Measurements from ENCODE around the gene EPHA3.

The EPHA3 gene

DNA sequence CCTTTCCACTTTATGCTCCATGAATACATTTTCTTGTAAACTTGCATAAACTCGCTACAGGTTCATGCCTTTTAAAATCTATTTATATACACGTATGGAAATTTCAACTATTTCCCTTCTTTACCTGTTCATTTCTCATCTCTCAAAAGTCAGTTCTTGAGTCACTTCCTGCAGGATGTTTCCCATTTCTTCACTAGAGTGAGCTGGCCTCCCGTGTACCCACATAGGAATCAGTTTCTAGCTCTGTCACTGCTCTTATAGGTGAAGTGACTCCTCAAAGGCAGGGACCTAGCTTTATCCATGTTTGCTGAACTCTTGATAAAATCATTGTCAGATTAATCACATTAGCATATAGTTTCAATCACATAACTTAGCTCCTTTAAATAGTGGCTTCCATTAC, 259.7 kb downstream of the EPHA3 start:
- Mint-ChIP-seq H3K36me3 (no peaks in the 10 kb centered on the region), H3K4me1 (ENCODE audit: low read depth) (no peaks in the 10 kb centered on the region), H3K9me3 (ENCODE audit: low read depth) (peaks cover 5% of the 10 kb centered on the region), H3K4me3 (no peak overlapping the region), H3K27me3 (no peaks in the 10 kb centered on the region), H3K27ac (no peak overlapping the region)

- no peaks in the 10 kb centered on the region for H3K4me1 Mint-ChIP-seq (ENCODE audit: low read depth)
- no peaks in the 10 kb centered on the region for H3K27me3 Mint-ChIP-seq
- peaks cover 8% of the 10 kb centered on the region for H3K9me3 Mint-ChIP-seq (ENCODE audit: low read depth)
- no peak overlapping the region for H3K27ac Mint-ChIP-seq
- no peak overlapping the region for H3K4me3 Mint-ChIP-seq
- H3K36me3 Mint-ChIP-seq, result no peaks in the 10 kb centered on the region
Observed at GRCh38 chr3:89368846-89369245, 261.4 kb downstream of the EPHA3 start.

DNA sequence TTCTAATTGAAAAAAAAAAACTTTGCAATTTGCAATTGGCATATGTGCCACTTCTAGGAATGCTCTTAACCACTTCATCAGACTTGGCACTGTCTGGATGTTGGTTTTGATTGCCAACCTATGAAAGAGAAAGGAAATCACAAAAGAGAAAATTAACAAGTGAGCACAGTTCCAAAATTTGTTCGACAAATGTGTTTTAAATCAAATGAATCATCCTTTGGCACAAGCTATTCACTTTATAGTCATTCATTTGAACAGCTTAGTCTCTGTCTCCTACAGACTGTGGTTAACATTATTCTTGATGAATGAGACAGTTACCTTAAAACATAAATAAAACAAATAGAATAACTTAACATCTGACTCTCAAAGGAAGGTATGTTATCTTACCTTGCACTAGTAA, 265.0 kb downstream of the EPHA3 start:
- Mint-ChIP-seq H3K9me3 (ENCODE audit: low read depth) (peaks cover 18% of the 10 kb centered on the region), H3K27ac (no peak overlapping the region), H3K4me1 (ENCODE audit: low read depth) (no peaks in the 10 kb centered on the region), H3K4me3 (no peak overlapping the region), H3K27me3 (no peaks in the 10 kb centered on the region), H3K36me3 (no peaks in the 10 kb centered on the region)

GRCh38 chr3:89373434-89373833, 266.0 kb downstream of the EPHA3 start:
- no peak overlapping the region for H3K4me3 Mint-ChIP-seq
- peaks cover 14% of the 10 kb centered on the region for H3K9me3 Mint-ChIP-seq (ENCODE audit: low read depth)
- H3K27me3 Mint-ChIP-seq, result no peaks in the 10 kb centered on the region
- H3K27ac Mint-ChIP-seq, result no peak overlapping the region
- no peaks in the 10 kb centered on the region for H3K4me1 Mint-ChIP-seq (ENCODE audit: low read depth)
- no peaks in the 10 kb centered on the region for H3K36me3 Mint-ChIP-seq

- Mint-ChIP-seq H3K27ac (no peak overlapping the region), H3K4me3 (no peak overlapping the region), H3K9me3 (ENCODE audit: low read depth) (peaks cover 14% of the 10 kb centered on the region), H3K4me1 (ENCODE audit: low read depth) (no peaks in the 10 kb centered on the region), H3K36me3 (no peaks in the 10 kb centered on the region), H3K27me3 (no peaks in the 10 kb centered on the region)
Observed at GRCh38 chr3:89375451-89375850, 268.0 kb downstream of the EPHA3 start.

DNA sequence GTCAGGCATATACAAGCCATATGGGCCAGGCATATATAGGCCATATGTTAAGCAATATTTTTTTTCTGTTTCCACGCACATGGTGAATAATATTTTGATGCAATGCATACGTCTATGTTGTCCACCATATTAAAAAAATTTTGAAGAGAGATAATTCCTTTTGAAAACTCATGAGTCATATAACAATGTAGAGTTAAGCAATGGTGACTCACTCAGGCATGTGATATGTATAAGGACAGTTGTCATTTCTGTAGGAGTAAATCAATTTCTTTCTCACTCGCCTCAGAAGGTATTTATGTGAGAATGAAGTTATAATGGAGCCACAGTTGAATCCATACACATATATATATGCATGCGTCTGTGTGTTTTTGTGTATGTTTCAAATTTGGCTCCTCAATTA, 272.6 kb downstream of the EPHA3 start:
- Mint-ChIP-seq H3K9me3 (ENCODE audit: low read depth) (peaks cover 9% of the 10 kb centered on the region), H3K27ac (no peak overlapping the region), H3K27me3 (no peaks in the 10 kb centered on the region), H3K4me1 (ENCODE audit: low read depth) (no peaks in the 10 kb centered on the region), H3K4me3 (no peak overlapping the region), H3K36me3 (no peaks in the 10 kb centered on the region)

- Mint-ChIP-seq H3K9me3 (ENCODE audit: low read depth) (peaks cover 20% of the 10 kb centered on the region), H3K36me3 (no peaks in the 10 kb centered on the region), H3K4me1 (ENCODE audit: low read depth) (no peaks in the 10 kb centered on the region), H3K4me3 (no peak overlapping the region), H3K27ac (no peak overlapping the region), H3K27me3 (no peaks in the 10 kb centered on the region)
Observed at GRCh38 chr3:89392991-89393390, 285.6 kb downstream of the EPHA3 start.

DNA sequence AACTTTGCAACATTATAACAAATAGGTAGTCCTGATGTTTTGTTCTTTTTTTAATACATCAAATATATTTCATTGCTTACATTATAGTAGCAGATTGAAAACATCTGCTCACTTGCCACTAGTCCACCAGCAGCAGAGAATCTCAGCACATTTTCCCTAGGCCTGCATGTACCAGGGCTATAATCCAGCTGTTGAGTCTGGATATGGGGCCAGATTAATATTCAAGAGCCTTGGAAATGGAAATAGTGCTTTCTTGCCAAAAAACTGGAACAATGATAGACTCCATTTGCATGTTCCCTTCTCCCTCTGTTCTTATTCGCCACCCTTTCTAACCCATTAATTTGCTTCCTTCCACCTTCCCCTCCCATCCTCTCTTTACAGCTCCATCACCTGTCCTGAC, 288.0 kb downstream of the EPHA3 start:
- Mint-ChIP-seq H3K27ac (no peak overlapping the region), H3K27me3 (no peaks in the 10 kb centered on the region), H3K9me3 (ENCODE audit: low read depth) (peaks cover 11% of the 10 kb centered on the region), H3K4me3 (no peak overlapping the region), H3K4me1 (ENCODE audit: low read depth) (no peaks in the 10 kb centered on the region), H3K36me3 (no peaks in the 10 kb centered on the region)

DNA sequence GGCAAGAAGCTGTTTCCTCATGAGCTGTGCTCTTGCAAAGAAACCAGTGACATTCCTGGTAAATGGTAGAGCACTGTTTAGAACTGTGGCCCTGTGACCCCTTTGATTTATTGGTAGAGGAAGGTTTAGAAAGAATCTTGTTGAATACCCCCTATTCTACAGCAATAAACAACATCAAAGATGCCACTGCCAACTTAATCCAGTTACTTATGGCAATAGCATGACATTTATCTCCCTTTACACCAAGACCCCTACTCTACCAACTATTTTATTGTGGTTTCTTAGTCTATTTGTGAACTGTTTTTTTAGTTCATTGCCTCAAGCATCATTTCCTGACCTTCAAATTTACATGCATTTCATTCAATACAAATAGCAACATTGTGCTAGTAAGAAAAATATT, 288.6 kb downstream of the EPHA3 start:
- Mint-ChIP-seq H3K27me3 (no peaks in the 10 kb centered on the region), H3K9me3 (ENCODE audit: low read depth) (peaks cover 11% of the 10 kb centered on the region), H3K4me1 (ENCODE audit: low read depth) (no peaks in the 10 kb centered on the region), H3K36me3 (no peaks in the 10 kb centered on the region), H3K27ac (no peak overlapping the region), H3K4me3 (no peak overlapping the region)

- H3K4me1 Mint-ChIP-seq (ENCODE audit: low read depth), result no peaks in the 10 kb centered on the region
- no peak overlapping the region for H3K4me3 Mint-ChIP-seq
- no peaks in the 10 kb centered on the region for H3K27me3 Mint-ChIP-seq
- H3K9me3 Mint-ChIP-seq (ENCODE audit: low read depth), result peaks cover 13% of the 10 kb centered on the region
- no peak overlapping the region for H3K27ac Mint-ChIP-seq
- no peaks in the 10 kb centered on the region for H3K36me3 Mint-ChIP-seq
Observed at GRCh38 chr3:89402051-89402450, 294.6 kb downstream of the EPHA3 start.

- Mint-ChIP-seq H3K4me1 (ENCODE audit: low read depth) (no peaks in the 10 kb centered on the region), H3K27ac (no peak overlapping the region), H3K36me3 (no peaks in the 10 kb centered on the region), H3K27me3 (no peaks in the 10 kb centered on the region), H3K9me3 (ENCODE audit: low read depth) (peaks cover 13% of the 10 kb centered on the region), H3K4me3 (no peak overlapping the region)
Observed at GRCh38 chr3:89405176-89405575, 297.8 kb downstream of the EPHA3 start.

GRCh38 chr3:89405593-89405992, 298.2 kb downstream of the EPHA3 start:
- H3K4me3 Mint-ChIP-seq, result no peak overlapping the region
- H3K4me1 Mint-ChIP-seq (ENCODE audit: low read depth), result no peaks in the 10 kb centered on the region
- H3K27ac Mint-ChIP-seq, result no peak overlapping the region
- no peaks in the 10 kb centered on the region for H3K36me3 Mint-ChIP-seq
- H3K9me3 Mint-ChIP-seq (ENCODE audit: low read depth), result peaks cover 13% of the 10 kb centered on the region
- H3K27me3 Mint-ChIP-seq, result no peaks in the 10 kb centered on the region

- no peak overlapping the region for H3K4me3 Mint-ChIP-seq
- no peak overlapping the region for H3K27ac Mint-ChIP-seq
- no peaks in the 10 kb centered on the region for H3K27me3 Mint-ChIP-seq
- no peaks in the 10 kb centered on the region for H3K9me3 Mint-ChIP-seq (ENCODE audit: low read depth)
- H3K36me3 Mint-ChIP-seq, result no peaks in the 10 kb centered on the region
- no peaks in the 10 kb centered on the region for H3K4me1 Mint-ChIP-seq (ENCODE audit: low read depth)
Observed at GRCh38 chr3:89411201-89411600, 303.8 kb downstream of the EPHA3 start.

GRCh38 chr3:89414270-89414669, 306.8 kb downstream of the EPHA3 start:
- Mint-ChIP-seq H3K27me3 (no peaks in the 10 kb centered on the region), H3K27ac (no peak overlapping the region), H3K4me1 (ENCODE audit: low read depth) (no peaks in the 10 kb centered on the region), H3K4me3 (no peak overlapping the region), H3K36me3 (no peaks in the 10 kb centered on the region), H3K9me3 (ENCODE audit: low read depth) (no peaks in the 10 kb centered on the region)

- Mint-ChIP-seq H3K27me3 (no peaks in the 10 kb centered on the region), H3K36me3 (no peaks in the 10 kb centered on the region), H3K4me3 (no peak overlapping the region), H3K27ac (no peak overlapping the region), H3K9me3 (ENCODE audit: low read depth) (peaks cover 8% of the 10 kb centered on the region), H3K4me1 (ENCODE audit: low read depth) (no peaks in the 10 kb centered on the region)
Observed at GRCh38 chr3:89419647-89420241, 312.3 kb downstream of the EPHA3 start.

DNA sequence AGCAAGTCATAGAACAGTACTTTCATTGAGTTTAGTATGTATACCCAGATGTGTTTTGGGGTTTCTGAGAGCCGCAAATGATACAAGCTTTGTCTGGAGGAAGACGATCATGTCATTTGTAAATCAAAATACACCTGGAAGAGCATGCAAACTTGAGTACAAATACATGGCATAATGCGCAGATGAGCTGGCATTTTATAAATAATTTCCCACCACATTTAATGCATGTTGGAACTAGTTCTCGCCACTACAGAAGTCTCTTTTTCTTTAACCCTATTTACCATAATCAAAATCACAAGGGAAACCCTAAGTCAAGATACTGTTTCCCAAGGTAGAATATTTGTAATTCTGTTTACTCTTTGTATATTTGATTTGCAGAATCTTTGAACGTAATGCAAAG, 318.6 kb downstream of the EPHA3 start:
- H3K4me1 Mint-ChIP-seq (ENCODE audit: low read depth), result no peaks in the 10 kb centered on the region
- H3K4me3 Mint-ChIP-seq, result no peak overlapping the region
- H3K27ac Mint-ChIP-seq, result no peak overlapping the region
- H3K9me3 Mint-ChIP-seq (ENCODE audit: low read depth), result peaks cover 8% of the 10 kb centered on the region
- H3K27me3 Mint-ChIP-seq, result no peaks in the 10 kb centered on the region
- H3K36me3 Mint-ChIP-seq, result no peaks in the 10 kb centered on the region

Measured in activated naive CD8-positive, alpha-beta T cell (primary cell).